GM19438 (cell line): Measurements from ENCODE around the gene MASP1.
"Not testable (repeated sequence)": the region's sequence is repeated elsewhere in the genome, so short reads cannot be mapped to it uniquely, and the experiment has no call there.

Source experiments
- ATAC-seq: cut with Tn5 transposase; IDR thresholded peaks from one replicate; pipeline ENCODE4 v1.9.1; 2021; ENCODE audit warnings: low read depth; ENCODE audit not compliant: unreplicated experiment

Gene MASP1

GRCh38 chr3:187267306-187267705, 24.2 kb downstream of the MASP1 start:
- no peak for ATAC-seq

- ATAC-seq: no peak
These were observed 24.8 kb downstream of the MASP1 start for GRCh38 chr3:187266691-187267090.

- ATAC-seq: no peak
These were observed 26.0 kb downstream of the MASP1 start for GRCh38 chr3:187265461-187265955.

GRCh38 chr3:187264911-187265310, 26.6 kb downstream of the MASP1 start:
- ATAC-seq: no peak

GRCh38 chr3:187264021-187264420, 27.5 kb downstream of the MASP1 start:
- ATAC-seq: no peak

GRCh38 chr3:187263270-187263669, 28.3 kb downstream of the MASP1 start:
- ATAC-seq: no peak

- no peak for ATAC-seq
These were observed 29.2 kb downstream of the MASP1 start for GRCh38 chr3:187262360-187262759.

- no peak for ATAC-seq
These were observed 30.0 kb downstream of the MASP1 start for GRCh38 chr3:187261541-187261969.

- no peak for ATAC-seq
These were observed 32.4 kb downstream of the MASP1 start for GRCh38 chr3:187259171-187259570.

- no peak for ATAC-seq
These were observed 33.4 kb downstream of the MASP1 start for GRCh38 chr3:187257992-187258692.

- ATAC-seq: no peak
These were observed 34.1 kb downstream of the MASP1 start for GRCh38 chr3:187257471-187257870.

GRCh38 chr3:187256051-187256616, 35.4 kb downstream of the MASP1 start:
- no peak for ATAC-seq

- no peak for ATAC-seq
These were observed 36.2 kb downstream of the MASP1 start for GRCh38 chr3:187255314-187255713.

GRCh38 chr3:187252311-187252710, 39.2 kb downstream of the MASP1 start:
- ATAC-seq: no peak

- ATAC-seq: no peak
These were observed 39.9 kb downstream of the MASP1 start for GRCh38 chr3:187251599-187251998.

- no peak for ATAC-seq
These were observed 44.1 kb downstream of the MASP1 start for GRCh38 chr3:187247398-187247797.

- ATAC-seq: no peak
These were observed 47.5 kb downstream of the MASP1 start for GRCh38 chr3:187243933-187244524.

- ATAC-seq: no peak
These were observed 48.6 kb downstream of the MASP1 start for GRCh38 chr3:187242900-187243299.

GRCh38 chr3:187242435-187242834, 49.1 kb downstream of the MASP1 start:
- no peak for ATAC-seq

- ATAC-seq: not testable (repeated sequence)
These were observed 52.7 kb downstream of the MASP1 start for GRCh38 chr3:187238835-187239234.

GRCh38 chr3:187238239-187238638, 53.3 kb downstream of the MASP1 start:
- no peak for ATAC-seq

- ATAC-seq: no peak
These were observed 53.8 kb downstream of the MASP1 start for GRCh38 chr3:187237741-187238140.
